NCI-H82 treated with DMSO at 0.1 percent for 48 hours (cell line): ENCODE results near the gene BCL2L11.

Source experiments
- DNase-seq: peaks from one replicate; lab custom pipeline; 2025; ENCODE audit not compliant: unreplicated experiment; lab: John Stamatoyannopoulos, UW

The BCL2L11 gene

DNA sequence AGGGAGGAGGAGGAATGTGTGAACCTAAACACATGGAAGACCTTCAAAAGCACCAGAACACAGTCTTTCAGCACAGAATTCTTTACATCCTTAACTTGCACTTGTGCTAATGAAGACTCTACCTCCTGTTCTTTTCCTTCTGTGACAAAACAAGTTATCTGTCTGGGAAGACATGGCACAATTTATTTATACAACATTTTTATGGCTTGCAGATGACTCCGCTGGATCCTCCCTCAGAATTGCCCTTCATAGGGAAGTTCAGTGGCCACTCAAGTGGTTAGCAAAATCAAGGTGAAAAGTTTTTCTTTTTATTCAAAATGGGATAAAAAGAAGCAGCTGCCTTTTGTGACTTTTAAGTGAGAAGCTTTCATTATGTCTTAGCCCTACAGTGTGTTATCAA lies 21.4 kb downstream of the BCL2L11 start:
- no peak for DNase-seq

GRCh38 chr2:111143107-111143842 lies 22.6 kb downstream of the BCL2L11 start:
- no peak for DNase-seq

- DNase-seq = no peak
Observed at GRCh38 chr2:111143843-111144198, 23.1 kb downstream of the BCL2L11 start.

DNA sequence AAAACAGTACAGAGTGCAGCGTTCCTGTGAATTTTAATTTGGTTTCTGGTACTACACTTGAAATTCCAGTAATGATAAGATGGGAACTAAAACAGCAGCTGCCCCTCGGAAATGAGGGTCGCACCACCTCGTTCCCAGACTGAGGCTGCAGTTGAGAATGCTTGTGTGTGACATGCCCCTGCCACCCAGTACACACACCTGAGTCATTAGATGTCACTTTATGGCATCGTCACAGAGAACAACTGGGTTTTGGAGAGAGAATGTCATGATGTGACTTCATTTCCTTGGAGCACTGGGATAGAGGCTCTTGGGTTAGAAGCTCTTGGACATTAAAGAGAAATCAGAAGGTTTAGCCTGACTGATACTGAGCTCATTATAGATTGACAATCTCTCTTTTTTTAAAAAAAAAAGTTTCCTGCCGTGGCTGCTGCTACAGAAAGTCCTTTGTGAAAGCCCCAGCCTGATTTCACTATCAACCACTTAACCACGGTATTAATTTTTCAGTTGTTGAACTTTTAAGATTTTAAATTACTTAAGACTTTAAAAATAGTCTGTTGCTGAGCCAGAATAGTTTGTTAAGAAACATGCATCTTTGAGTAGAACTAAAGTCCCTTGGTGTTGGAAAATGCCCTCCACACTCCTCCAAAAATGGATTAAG lies 24.5 kb downstream of the BCL2L11 start:
- DNase-seq = no peak

GRCh38 chr2:111145951-111146350 lies 25.2 kb downstream of the BCL2L11 start:
- no peak for DNase-seq

DNA sequence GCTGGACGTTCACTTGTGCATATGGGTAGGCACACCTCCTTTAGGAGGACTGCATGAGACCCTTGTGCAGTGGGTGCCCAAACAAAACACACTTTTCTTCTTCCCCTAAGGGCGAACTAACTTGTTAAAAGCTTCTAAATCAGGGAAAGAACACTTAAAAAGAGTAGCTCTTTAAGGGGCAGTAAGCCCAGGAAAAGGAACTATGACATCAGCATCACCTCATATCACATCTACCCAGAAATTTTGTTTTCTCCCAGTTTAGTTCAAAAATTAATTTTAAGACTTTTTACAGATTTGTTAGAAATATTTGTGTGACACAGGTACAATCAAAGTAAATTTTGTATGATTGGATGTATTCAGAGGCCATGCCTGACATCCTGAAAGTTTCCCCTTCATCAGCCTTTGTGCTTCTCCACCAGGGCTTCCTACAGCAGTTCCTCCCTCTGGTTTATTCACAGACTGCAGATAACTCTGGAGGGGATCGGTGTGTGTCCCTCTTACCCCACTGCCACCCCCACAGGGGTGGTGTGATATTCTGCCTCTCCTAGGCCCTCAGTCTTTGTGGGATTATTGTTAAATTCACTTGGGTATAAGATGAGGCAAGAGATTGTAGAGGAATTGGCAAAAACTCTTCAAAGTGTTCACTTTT lies 27.6 kb downstream of the BCL2L11 start:
- no peak for DNase-seq

DNA sequence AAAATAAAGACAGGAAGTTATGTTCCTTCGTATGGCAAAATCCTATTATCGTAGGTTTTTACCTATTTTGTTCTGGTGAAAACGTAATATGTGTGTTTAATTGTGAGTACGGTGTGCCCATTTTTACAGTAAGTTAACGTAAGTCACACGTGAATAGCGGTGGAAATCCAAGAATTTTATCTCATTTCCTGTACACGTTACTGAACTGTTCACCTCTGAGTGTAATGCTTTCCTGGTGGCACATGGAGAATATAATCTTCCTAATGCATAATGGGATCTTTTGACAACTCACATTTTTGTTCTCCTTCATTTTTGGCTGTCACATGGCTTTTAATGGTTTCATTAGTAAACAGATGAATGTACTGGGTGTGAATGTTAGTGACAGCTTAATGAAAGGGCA lies 28.2 kb downstream of the BCL2L11 start:
- no peak for DNase-seq

- DNase-seq = no peak
Observed at GRCh38 chr2:111149882-111150455, 29.3 kb downstream of the BCL2L11 start.

GRCh38 chr2:111154758-111155157 lies 34.0 kb downstream of the BCL2L11 start:
- DNase-seq = no peak

DNA sequence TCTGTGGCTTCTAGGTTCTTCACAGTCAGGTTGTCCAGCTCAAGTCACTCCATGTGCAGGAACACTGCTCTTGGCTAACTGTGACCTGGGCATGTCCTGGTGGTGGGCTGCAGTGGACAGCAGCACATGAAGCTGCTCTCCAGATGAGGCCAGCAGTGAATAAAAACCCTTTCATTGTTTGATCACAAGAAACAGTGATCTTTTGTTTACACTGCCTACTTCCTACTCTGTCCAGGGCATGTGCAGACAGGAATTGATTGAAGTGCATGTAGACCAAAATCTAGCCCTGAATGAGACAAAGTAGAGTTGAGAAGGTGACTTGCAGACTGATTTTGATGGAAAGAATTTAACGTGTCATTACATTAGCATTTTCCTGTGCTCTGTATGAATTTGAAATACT lies 34.9 kb downstream of the BCL2L11 start:
- DNase-seq = no peak

DNA sequence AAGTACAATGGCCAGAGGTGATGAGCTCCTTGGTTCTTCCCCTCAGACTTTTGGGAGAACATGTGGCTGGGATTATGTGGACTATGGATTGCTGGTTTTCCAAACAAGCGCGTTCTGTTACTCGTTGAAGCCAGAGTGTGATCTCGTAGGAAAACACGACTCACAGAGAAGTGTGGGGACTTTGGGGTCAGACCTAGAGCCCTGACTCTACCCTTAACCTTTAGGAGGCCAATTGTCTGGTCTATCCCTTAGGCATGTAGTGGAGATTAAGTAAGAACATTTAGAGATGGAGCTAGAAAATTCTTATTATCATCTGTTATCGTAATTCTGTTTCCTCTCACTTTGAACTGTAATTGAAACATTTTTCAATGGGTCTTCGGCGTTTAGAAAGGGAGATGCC lies 35.8 kb downstream of the BCL2L11 start:
- no peak for DNase-seq

DNA sequence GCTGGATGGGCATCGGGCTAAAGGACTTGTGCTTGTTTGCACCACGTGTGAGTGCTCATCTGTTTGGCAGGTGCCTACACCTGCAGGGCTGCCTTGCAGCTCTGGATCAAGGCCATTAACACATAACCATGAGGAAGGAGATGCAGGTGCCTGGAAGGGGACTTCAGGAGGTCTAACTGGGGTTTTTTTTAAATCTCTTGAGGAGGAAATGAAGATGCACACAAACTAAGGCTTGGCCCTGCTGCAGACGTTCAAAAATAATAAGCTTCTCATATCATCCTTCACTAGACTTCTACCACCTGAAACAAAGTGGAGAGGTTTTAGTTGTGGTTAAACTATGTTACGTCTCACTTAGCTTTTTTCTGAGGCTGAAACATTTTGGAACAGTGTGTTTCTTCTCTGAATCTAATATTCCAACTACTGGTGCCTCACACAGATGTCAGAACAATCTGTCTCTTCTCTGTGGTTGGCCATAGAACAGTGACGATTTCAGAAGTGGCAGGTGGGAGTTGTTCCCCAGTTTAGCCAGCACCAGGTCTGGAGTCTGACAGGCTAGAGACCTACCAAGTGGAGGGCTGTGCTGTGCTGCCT lies 36.5 kb downstream of the BCL2L11 start:
- DNase-seq = no peak

- no peak for DNase-seq
Observed at GRCh38 chr2:111157798-111158197, 37.1 kb downstream of the BCL2L11 start.

GRCh38 chr2:111159641-111160040 lies 38.9 kb downstream of the BCL2L11 start:
- no peak for DNase-seq

GRCh38 chr2:111160758-111161157 lies 40.0 kb downstream of the BCL2L11 start:
- DNase-seq = no peak

DNA sequence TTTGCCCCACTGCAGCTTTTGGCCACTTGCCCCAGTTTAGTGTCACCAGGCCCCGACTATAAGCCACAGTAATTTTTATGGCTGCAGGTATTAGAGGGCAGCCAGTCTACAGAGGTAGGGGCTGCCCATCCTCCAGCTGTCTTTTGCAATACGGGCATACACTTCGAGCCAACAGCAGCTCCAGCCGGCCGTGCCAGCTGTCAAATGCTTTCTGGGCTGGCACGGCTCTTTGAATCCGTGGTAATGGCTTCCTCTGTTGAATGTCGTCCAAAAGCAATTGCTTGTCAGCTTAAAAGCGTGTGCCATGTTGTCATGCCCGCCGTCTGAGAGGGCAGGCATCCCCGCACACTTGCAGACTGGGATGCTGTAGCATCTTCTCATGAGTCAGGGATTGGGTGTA lies 41.3 kb downstream of the BCL2L11 start:
- DNase-seq = no peak

GRCh38 chr2:111162718-111163331 lies 42.1 kb downstream of the BCL2L11 start:
- no peak for DNase-seq

GRCh38 chr2:111164078-111164477 lies 43.4 kb downstream of the BCL2L11 start:
- no peak for DNase-seq

- DNase-seq = no peak
Observed at GRCh38 chr2:111165084-111165483, 44.4 kb downstream of the BCL2L11 start.

DNA sequence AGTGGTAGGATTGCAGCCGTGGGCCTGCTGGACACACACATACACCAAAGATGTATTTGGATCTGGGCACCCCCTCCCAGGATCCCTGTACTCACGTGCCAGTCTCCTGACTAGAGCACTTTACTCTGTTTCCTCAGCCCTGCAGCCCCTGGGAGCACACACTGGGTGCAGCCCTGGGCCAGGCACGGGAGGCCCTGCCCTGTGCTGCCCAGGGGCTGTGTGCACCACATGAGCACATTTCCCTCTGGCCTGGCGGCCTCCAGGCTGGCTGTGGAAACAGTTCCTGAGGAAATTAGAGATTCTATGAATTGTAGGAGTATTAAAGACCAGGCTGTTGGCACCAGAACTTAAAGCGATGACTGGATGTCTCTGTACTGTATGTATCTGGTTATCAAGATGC lies 45.4 kb downstream of the BCL2L11 start:
- DNase-seq = no peak
